Epithelial cell of proximal tubule (primary cell): ENCODE data around the gene EYA4. TPM values are rescaled to one million over a fixed set of nuclear protein-coding genes. Genes with fewer than 3 reads are reported as not detected.
A peak's percentile ranks its signal among the peaks of the same experiment; 100 is the strongest.

Experiments
- DNase-seq: peaks from one replicate; pipeline ENCODE4 v3.0.0-alpha.2; 2011; ENCODE audit warnings: low read depth
- H3K4me3 ChIP-seq: 2 replicates; pipeline ENCODE4 v1.5.1; 2011; ENCODE audit warnings: low read depth, mild to moderate bottlenecking, low read length
- CTCF ChIP-seq: conservative IDR thresholded peaks from 2 replicates; pipeline ENCODE4 v1.5.1; 2012; ENCODE audit warnings: low read depth, mild to moderate bottlenecking, low read length
- total RNA-seq: library from RNA; depleted of rRNA; stranded (reverse); fragments of >200 nt; gene quantifications from 2 replicates; pipeline ENCODE4 v1.2.3, GENCODE V29; 2015

The EYA4 gene
- total RNA-seq, 1 donor from 2014 or later = not detected

DNA sequence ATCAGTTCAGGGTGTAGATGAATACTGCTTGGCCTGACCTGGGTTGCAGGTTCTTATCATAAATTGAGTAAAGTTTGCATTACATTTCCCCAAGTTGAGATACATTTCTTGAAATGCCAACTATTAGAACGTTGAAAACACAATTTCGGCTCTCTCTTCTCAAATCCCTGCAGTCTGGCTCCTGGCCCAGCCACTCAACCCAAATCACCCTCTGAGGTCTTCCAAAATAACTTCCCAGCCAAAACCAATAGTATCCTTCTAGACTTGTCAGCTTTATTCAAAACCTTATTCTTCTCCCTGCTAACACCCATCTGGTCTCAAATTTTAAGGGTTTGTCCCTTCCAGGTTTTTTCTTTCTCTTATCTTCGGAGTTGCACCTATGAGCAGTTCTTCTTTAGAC is 263.6 kb downstream of the EYA4 start:
- TF ChIP-seq CTCF = no peak
- DNase-seq = no peak
- no peak overlapping the region for H3K4me3 ChIP-seq

- no peak for DNase-seq
- no peak overlapping the region for H3K4me3 ChIP-seq
- TF ChIP-seq CTCF = no peak
Measured at GRCh38 chr6:133505681-133506080, 264.5 kb downstream of the EYA4 start.

DNA sequence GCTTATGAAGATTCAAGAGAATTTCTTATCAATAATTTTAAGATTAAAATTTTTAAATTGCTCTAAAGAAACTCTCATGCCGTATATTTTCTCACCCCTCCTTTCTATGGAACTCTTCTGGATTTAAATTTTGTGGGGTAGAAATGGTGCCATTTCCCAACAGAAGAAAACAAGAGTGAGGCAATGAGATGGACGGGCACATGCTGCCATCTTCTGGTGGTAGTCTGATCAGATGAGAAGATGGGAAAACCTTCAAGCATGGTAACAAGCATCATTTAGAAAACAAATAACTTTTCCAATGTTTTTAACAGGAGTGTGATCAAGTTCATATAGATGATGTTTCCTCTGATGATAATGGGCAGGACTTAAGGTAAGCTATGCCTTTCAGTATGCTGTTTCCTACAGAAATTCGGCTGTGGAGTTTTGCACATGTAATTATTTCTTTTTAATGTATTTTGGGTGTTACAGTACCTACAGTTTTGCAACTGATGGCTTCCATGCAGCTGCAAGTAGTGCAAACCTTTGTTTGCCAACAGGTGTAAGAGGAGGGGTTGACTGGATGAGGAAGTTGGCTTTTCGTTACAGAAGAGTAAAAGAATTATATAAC is 271.4 kb downstream of the EYA4 start:
- no peak overlapping the region for H3K4me3 ChIP-seq
- peak; percentile 80 for TF ChIP-seq CTCF
- DNase-seq = no peak

GRCh38 chr6:133523816-133524215 is 282.7 kb downstream of the EYA4 start:
- H3K4me3 ChIP-seq = no peak overlapping the region
- no peak for TF ChIP-seq CTCF
- DNase-seq = no peak

DNA sequence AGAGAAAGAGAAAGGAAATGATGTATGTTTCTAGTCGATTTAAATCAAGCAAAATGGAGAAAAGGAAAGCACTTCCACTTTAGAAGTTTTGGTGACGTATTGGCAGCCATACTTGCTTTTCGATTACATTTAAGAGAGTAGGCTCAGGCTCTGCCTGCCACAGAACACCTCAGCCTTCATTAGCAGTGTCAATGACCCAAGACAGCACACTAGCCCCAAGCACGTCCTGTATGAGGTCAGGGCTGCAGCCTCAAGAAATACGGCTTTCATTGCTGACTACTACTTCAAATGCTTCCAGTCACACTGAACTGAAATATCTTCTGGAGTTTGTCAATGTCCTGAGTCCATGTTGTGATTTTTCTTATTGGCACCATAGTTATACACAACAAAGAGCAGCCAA is 285.3 kb downstream of the EYA4 start:
- no peak for DNase-seq
- TF ChIP-seq CTCF = no peak
- no peak overlapping the region for H3K4me3 ChIP-seq

DNA sequence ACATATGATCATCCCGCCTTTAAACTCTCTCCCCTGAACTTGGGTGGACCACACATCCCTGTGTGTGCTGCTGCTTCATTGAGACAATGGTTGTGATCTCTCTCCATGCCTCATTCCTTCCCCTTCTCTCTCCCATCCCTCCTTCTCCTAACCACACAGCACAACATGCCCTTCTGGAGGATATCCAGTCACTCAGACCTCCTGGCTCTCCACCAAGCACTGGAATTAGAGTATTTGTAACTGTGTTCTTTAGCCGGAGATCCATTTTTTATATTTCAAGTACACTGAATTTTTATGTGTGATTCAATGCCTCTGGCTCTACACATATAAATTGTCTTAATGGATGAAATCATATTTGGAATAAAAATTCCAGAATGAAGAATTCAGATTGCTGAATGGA is 287.4 kb downstream of the EYA4 start:
- DNase-seq = no peak
- no peak for TF ChIP-seq CTCF
- no peak overlapping the region for H3K4me3 ChIP-seq

GRCh38 chr6:133532908-133533307 is 291.8 kb downstream of the EYA4 start:
- no peak for TF ChIP-seq CTCF
- no peak overlapping the region for H3K4me3 ChIP-seq
- no peak for DNase-seq
